HepG2 (cell line): ENCODE data around the gene CYBRD1.

ENCODE experiments used
- HDAC2 ChIP-seq: sonication (generic); formaldehyde crosslinking; IDR thresholded peaks from 2 replicates; pipeline ENCODE4 v1.4.0; 2020; ENCODE audit warnings: missing genetic modification reagents
- KLF6 ChIP-seq: IDR thresholded peaks from 2 replicates; pipeline ENCODE4 v1.8.0; 2016; ENCODE audit warnings: missing biosample characterization, missing genetic modification reagents
- MBNL3 ChIP-seq: fragments of 250-450 bp; sonication (Bioruptor Pico); conservative IDR thresholded peaks from 2 replicates; pipeline ENCODE4 v1.8.0; 2022; ENCODE audit warnings: mild to moderate bottlenecking, inconsistent platforms
- MZF1 ChIP-seq: sonication (generic); formaldehyde crosslinking; IDR thresholded peaks from 2 replicates; pipeline ENCODE4 v1.8.1; 2023; ENCODE audit warnings: mild to moderate bottlenecking, missing genetic modification reagents, borderline replicate concordance
- REST ChIP-seq, 2 experiments: IDR thresholded peaks; 2 replicates each; pipeline ENCODE4 v1.6.1; 2011 to 2012; ENCODE audit warnings: low read length in 2 of 2, borderline replicate concordance in 1 of 2, low read depth in 1 of 2, mild to moderate bottlenecking in 1 of 2, moderate library complexity in 1 of 2
- SMC3 ChIP-seq: IDR thresholded peaks from 2 replicates; pipeline ENCODE4 v1.6.1; 2011; ENCODE audit warnings: low read length, improper control_type of control experiment
- TAF1 ChIP-seq: sonication (generic); formaldehyde crosslinking; IDR thresholded peaks from 2 replicates; pipeline ENCODE4 v1.4.0; 2020; ENCODE audit warnings: missing genetic modification reagents
- TGIF2 ChIP-seq: IDR thresholded peaks from 2 replicates; pipeline ENCODE4 v1.6.1; 2016; ENCODE audit warnings: control low read depth, missing compliant biosample characterization
- ZKSCAN5 ChIP-seq: sonication (generic); formaldehyde crosslinking; IDR thresholded peaks from 2 replicates; pipeline ENCODE4 v1.5.1; 2020; ENCODE audit warnings: mild to moderate bottlenecking, missing genetic modification reagents
- ZNF10 ChIP-seq: sonication (generic); formaldehyde crosslinking; IDR thresholded peaks from 2 replicates; pipeline ENCODE4 v1.4.0; 2020; ENCODE audit warnings: mild to moderate bottlenecking, low read depth, missing genetic modification reagents, borderline replicate concordance
- ZNF704 ChIP-seq: sonication (generic); formaldehyde crosslinking; IDR thresholded peaks from 2 replicates; pipeline ENCODE4 v1.8.1; 2023; ENCODE audit warnings: mild to moderate bottlenecking, inconsistent platforms, moderate library complexity, missing genetic modification reagents, borderline replicate concordance
- TF ChIP-seq, protein P1 (sequence below): sonication (generic); formaldehyde crosslinking; IDR thresholded peaks from 2 replicates; pipeline ENCODE4 v1.5.0; 2020; ENCODE audit warnings: mild to moderate bottlenecking, missing genetic modification reagents, moderate library complexity
- TF ChIP-seq, protein P2 (sequence below): sonication (generic); formaldehyde crosslinking; IDR thresholded peaks from 2 replicates; pipeline ENCODE4 v1.5.0; 2020; ENCODE audit warnings: missing genetic modification reagents, mild to moderate bottlenecking, borderline replicate concordance

- no peak for TF ChIP-seq REST (IDR thresholded peaks at IDR 0.05; ENCODE audit: borderline replicate concordance in 1 of 2, low read depth in 1 of 2, low read length in 2 of 2)
- TF ChIP-seq TAF1 (CRISPR knock-in tag) = no peak
- TF ChIP-seq, protein P1, sequence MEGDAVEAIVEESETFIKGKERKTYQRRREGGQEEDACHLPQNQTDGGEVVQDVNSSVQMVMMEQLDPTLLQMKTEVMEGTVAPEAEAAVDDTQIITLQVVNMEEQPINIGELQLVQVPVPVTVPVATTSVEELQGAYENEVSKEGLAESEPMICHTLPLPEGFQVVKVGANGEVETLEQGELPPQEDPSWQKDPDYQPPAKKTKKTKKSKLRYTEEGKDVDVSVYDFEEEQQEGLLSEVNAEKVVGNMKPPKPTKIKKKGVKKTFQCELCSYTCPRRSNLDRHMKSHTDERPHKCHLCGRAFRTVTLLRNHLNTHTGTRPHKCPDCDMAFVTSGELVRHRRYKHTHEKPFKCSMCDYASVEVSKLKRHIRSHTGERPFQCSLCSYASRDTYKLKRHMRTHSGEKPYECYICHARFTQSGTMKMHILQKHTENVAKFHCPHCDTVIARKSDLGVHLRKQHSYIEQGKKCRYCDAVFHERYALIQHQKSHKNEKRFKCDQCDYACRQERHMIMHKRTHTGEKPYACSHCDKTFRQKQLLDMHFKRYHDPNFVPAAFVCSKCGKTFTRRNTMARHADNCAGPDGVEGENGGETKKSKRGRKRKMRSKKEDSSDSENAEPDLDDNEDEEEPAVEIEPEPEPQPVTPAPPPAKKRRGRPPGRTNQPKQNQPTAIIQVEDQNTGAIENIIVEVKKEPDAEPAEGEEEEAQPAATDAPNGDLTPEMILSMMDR (CRISPR knock-in tag) = no peak
- TF ChIP-seq ZNF10 = no peak
- no peak for TF ChIP-seq ZNF704
- no peak for TF ChIP-seq MZF1 (CRISPR knock-in tag)
- no peak for TF ChIP-seq MBNL3 (CRISPR knock-in tag)
- TF ChIP-seq ZKSCAN5 (CRISPR knock-in tag) = no peak
- TF ChIP-seq TGIF2 (CRISPR knock-in tag) = no peak
- TF ChIP-seq, protein P2, sequence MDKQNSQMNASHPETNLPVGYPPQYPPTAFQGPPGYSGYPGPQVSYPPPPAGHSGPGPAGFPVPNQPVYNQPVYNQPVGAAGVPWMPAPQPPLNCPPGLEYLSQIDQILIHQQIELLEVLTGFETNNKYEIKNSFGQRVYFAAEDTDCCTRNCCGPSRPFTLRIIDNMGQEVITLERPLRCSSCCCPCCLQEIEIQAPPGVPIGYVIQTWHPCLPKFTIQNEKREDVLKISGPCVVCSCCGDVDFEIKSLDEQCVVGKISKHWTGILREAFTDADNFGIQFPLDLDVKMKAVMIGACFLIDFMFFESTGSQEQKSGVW (CRISPR knock-in tag) = no peak
- no peak for TF ChIP-seq KLF6
- TF ChIP-seq SMC3 = no peak
- TF ChIP-seq HDAC2 (CRISPR knock-in tag) = no peak
These were observed 9.0 kb downstream of the CYBRD1 start for GRCh38 chr2:171531291-171531690.
